OCI-LY1 (cell line): ENCODE results near the gene GMDS.

Source experiments
- H2AFZ ChIP-seq: fragments of 200-600 bp; sonication (generic), shearing (Covaris generic); 2 replicates; pipeline ENCODE4 v1.6.0; 2014; ENCODE audit warnings: antibody characterized with exemption, mild to moderate bottlenecking, low read length
- H3F3A ChIP-seq: fragments of 200-600 bp; sonication (generic), shearing (Covaris generic); 2 replicates; pipeline ENCODE4 v1.6.0; 2014; ENCODE audit warnings: mild to moderate bottlenecking, antibody characterized with exemption, low read length, moderate library complexity; ENCODE audit not compliant: insufficient read depth
- H3K27ac ChIP-seq: fragments of 200-600 bp; sonication (generic); 2 replicates; pipeline ENCODE4 v1.5.1; 2014; ENCODE audit warnings: low read length, mixed run types, mild to moderate bottlenecking, low read depth; ENCODE audit not compliant: poor library complexity, severe bottlenecking
- H3K27me3 ChIP-seq: fragments of 200-600 bp; sonication (generic); 2 replicates; pipeline ENCODE4 v1.6.0; 2014; ENCODE audit warnings: antibody characterized with exemption, mild to moderate bottlenecking, low read length, moderate library complexity; ENCODE audit not compliant: insufficient read depth
- H3K36me3 ChIP-seq: fragments of 200-600 bp; sonication (generic); 2 replicates; pipeline ENCODE4 v1.6.1; 2014; ENCODE audit warnings: mild to moderate bottlenecking, antibody characterized with exemption, low read length, moderate library complexity, mixed read lengths; ENCODE audit not compliant: insufficient read depth
- H3K4me1 ChIP-seq: fragments of 200-600 bp; sonication (generic); 2 replicates; pipeline ENCODE4 v1.5.1; 2014; ENCODE audit warnings: mild to moderate bottlenecking, low read length, moderate library complexity; ENCODE audit not compliant: insufficient read depth, severe bottlenecking
- H3K4me2 ChIP-seq: fragments of 200-600 bp; sonication (generic), shearing (Covaris generic); 2 replicates; pipeline ENCODE4 v1.6.1; 2014; ENCODE audit warnings: low read length
- H3K4me3 ChIP-seq: fragments of 200-600 bp; sonication (generic); 2 replicates; pipeline ENCODE4 v1.5.1; 2014; ENCODE audit warnings: low read length, low read depth, mild to moderate bottlenecking, mixed read lengths; ENCODE audit not compliant: poor library complexity, severe bottlenecking
- H3K79me2 ChIP-seq: fragments of 200-600 bp; shearing (Covaris generic); 2 replicates; pipeline ENCODE4 v1.6.1; 2016; ENCODE audit warnings: mixed run types, low read length, mixed read lengths; ENCODE audit not compliant: insufficient read depth
- H3K9ac ChIP-seq: fragments of 200-600 bp; sonication (generic), shearing (Covaris generic); 2 replicates; pipeline ENCODE4 v1.6.1; 2014; ENCODE audit warnings: mild to moderate bottlenecking, low read length, mixed read lengths
- H3K9me2 ChIP-seq: fragments of 200-600 bp; sonication (generic), shearing (Covaris generic); 2 replicates; pipeline ENCODE4 v1.6.1; 2014; ENCODE audit warnings: low read depth, mild to moderate bottlenecking, low read length, mixed read lengths
- H3K9me3 ChIP-seq: fragments of 200-600 bp; shearing (Covaris generic); 2 replicates; pipeline ENCODE4 v1.6.1; 2014; ENCODE audit warnings: low read length, mixed read lengths
- H4K20me1 ChIP-seq: fragments of 200-600 bp; sonication (generic), shearing (Covaris generic); 2 replicates; pipeline ENCODE4 v1.6.0; 2016; ENCODE audit warnings: mild to moderate bottlenecking, low read length; ENCODE audit not compliant: insufficient read depth
- EZH2 ChIP-seq: fragments of 200-600 bp; sonication (generic), shearing (Covaris generic); IDR thresholded peaks from 2 replicates; pipeline ENCODE4 v1.8.0; 2017; ENCODE audit warnings: borderline replicate concordance, mixed run types, mild to moderate bottlenecking, antibody characterized with exemption, low read length, moderate library complexity, mixed read lengths
- TF ChIP-seq, protein P1 (sequence below): fragments of 200-600 bp; sonication (generic), shearing (Covaris generic); IDR thresholded peaks from 2 replicates; pipeline ENCODE4 v1.5.1; 2017; ENCODE audit warnings: mild to moderate bottlenecking, antibody characterized with exemption, low read length, moderate library complexity, mixed read lengths

The GMDS gene

DNA sequence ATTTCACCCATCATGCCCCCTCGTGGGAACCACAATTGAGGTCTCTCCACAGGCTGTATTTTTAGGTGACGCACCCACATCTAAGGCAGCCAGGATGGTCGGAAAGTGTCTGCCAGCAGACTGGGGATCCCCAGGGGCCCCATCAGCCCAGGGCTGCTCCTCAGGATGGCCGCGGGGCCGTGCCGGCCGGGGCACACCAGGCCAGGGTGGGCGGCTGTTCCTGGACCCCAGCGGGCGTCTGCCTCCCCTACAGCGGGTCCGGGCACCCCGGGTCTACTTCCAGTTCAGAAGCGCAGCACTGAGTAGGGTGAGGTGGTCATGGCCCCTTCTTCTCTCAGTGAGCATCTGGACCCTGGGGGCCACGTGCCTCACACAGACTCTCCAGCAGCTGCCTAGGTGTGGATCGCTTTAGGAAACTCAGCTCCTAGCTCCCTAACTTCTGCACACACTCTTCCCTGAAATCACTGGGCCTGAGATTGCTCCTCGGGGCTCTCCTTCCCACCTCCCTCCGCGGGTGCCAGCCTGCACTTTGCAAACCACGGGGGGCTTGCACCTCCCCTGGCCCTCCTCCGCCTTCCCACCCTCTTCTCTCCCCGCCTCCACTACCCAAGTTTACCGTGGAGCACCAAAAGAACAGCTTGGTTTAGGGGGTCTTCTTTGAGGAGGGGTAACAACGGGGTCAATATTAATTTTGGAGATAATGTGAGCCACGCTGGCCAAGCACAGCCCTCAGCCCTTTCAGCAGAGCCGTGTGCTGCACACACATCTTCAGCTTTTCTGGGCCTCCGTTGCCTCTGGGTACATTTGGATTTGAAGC, 649.9 kb downstream of the GMDS start:
- TF ChIP-seq EZH2 = no peak
- TF ChIP-seq, protein P1, sequence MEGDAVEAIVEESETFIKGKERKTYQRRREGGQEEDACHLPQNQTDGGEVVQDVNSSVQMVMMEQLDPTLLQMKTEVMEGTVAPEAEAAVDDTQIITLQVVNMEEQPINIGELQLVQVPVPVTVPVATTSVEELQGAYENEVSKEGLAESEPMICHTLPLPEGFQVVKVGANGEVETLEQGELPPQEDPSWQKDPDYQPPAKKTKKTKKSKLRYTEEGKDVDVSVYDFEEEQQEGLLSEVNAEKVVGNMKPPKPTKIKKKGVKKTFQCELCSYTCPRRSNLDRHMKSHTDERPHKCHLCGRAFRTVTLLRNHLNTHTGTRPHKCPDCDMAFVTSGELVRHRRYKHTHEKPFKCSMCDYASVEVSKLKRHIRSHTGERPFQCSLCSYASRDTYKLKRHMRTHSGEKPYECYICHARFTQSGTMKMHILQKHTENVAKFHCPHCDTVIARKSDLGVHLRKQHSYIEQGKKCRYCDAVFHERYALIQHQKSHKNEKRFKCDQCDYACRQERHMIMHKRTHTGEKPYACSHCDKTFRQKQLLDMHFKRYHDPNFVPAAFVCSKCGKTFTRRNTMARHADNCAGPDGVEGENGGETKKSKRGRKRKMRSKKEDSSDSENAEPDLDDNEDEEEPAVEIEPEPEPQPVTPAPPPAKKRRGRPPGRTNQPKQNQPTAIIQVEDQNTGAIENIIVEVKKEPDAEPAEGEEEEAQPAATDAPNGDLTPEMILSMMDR = no peak
- H3K4me1 ChIP-seq = no peaks in the 10 kb centered on the region
- no peak overlapping the region for H3K27ac ChIP-seq
- no peaks in the 10 kb centered on the region for H3K9me2 ChIP-seq
- peaks cover 12% of the 10 kb centered on the region; the same call in 1 of the 2 replicates for H3K27me3 ChIP-seq
- no peak overlapping the region for H3K4me3 ChIP-seq
- H3K79me2 ChIP-seq = no peaks in the 10 kb centered on the region
- H3K9me3 ChIP-seq = no peaks in the 10 kb centered on the region
- H3K4me2 ChIP-seq = no peak overlapping the region
- H3F3A ChIP-seq = no peaks in the 10 kb centered on the region
- no peaks in the 10 kb centered on the region for H4K20me1 ChIP-seq
- H3K9ac ChIP-seq = no peak overlapping the region
- no peaks in the 10 kb centered on the region for H3K36me3 ChIP-seq
- no peak overlapping the region for H2AFZ ChIP-seq

DNA sequence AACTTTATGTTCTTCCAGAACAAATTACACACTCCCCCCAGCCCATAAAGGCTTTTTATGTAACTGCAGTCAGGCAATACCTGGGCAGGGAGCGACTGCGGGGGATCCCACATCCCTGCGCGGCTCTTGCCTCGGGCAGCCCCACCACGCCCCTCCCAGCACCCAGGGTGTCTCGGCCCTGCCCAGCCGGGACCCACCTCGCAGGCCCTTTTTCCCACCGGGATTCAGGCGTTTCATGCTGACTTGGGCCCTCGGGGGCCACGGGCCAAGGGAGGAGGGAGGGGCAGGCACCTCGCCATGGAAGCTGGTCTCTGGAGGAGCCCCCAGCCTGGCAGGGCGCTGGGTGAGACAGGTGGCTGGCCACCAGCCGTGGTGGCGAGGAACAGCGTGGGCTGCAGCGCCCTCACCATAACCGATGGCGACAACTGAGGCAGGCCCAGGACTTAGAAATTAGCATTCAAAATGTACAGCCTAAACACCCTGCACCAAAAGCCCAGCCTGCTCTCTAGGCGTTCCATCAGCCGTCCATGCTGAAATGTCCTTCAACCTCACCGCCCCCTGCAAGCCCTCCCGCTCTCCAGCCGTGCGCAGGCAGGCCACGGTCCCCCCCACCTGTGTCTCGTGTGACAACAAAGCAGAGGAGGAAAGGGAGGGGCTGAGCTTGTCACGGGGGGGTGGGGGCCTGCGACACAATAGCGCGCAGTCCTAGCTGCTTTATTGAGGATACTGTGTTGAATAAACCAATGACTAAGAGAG, 650.8 kb downstream of the GMDS start:
- Histone ChIP-seq H3K4me2 (no peak overlapping the region), H3K9me2 (no peaks in the 10 kb centered on the region), H3K79me2 (no peaks in the 10 kb centered on the region), H3K9ac (no peak overlapping the region), H3K4me1 (no peaks in the 10 kb centered on the region), H3K27me3 (peaks cover 13% of the 10 kb centered on the region; the same call in 1 of the 2 replicates), H3K4me3 (no peak overlapping the region), H3K9me3 (no peaks in the 10 kb centered on the region), H3K27ac (no peak overlapping the region), H3K36me3 (no peaks in the 10 kb centered on the region), H4K20me1 (no peaks in the 10 kb centered on the region), H3F3A (no peaks in the 10 kb centered on the region), H2AFZ (no peak overlapping the region)
- TF ChIP-seq, protein P1 = no peak
- no peak for TF ChIP-seq EZH2

GRCh38 chr6:1593958-1594314, 651.5 kb downstream of the GMDS start:
- H3K27me3 ChIP-seq = peaks cover 9% of the 10 kb centered on the region; the same call in 1 of the 2 replicates
- TF ChIP-seq, protein P1 = no peak
- TF ChIP-seq EZH2 = no peak
- no peaks in the 10 kb centered on the region for H3F3A ChIP-seq
- no peak overlapping the region for H3K4me2 ChIP-seq
- H2AFZ ChIP-seq = no peak overlapping the region
- H3K4me1 ChIP-seq = no peaks in the 10 kb centered on the region
- H3K27ac ChIP-seq = no peak overlapping the region
- H3K9me3 ChIP-seq = no peaks in the 10 kb centered on the region
- no peaks in the 10 kb centered on the region for H4K20me1 ChIP-seq
- H3K9ac ChIP-seq = no peak overlapping the region
- no peaks in the 10 kb centered on the region for H3K36me3 ChIP-seq
- no peaks in the 10 kb centered on the region for H3K9me2 ChIP-seq
- no peak overlapping the region for H3K4me3 ChIP-seq
- no peaks in the 10 kb centered on the region for H3K79me2 ChIP-seq
